ENCODE results near the gene STK32C.
"Not testable (repeated sequence)": the region's sequence is repeated elsewhere in the genome, so short reads cannot be mapped to it uniquely, and the experiment has no call there.

The STK32C gene

DNA sequence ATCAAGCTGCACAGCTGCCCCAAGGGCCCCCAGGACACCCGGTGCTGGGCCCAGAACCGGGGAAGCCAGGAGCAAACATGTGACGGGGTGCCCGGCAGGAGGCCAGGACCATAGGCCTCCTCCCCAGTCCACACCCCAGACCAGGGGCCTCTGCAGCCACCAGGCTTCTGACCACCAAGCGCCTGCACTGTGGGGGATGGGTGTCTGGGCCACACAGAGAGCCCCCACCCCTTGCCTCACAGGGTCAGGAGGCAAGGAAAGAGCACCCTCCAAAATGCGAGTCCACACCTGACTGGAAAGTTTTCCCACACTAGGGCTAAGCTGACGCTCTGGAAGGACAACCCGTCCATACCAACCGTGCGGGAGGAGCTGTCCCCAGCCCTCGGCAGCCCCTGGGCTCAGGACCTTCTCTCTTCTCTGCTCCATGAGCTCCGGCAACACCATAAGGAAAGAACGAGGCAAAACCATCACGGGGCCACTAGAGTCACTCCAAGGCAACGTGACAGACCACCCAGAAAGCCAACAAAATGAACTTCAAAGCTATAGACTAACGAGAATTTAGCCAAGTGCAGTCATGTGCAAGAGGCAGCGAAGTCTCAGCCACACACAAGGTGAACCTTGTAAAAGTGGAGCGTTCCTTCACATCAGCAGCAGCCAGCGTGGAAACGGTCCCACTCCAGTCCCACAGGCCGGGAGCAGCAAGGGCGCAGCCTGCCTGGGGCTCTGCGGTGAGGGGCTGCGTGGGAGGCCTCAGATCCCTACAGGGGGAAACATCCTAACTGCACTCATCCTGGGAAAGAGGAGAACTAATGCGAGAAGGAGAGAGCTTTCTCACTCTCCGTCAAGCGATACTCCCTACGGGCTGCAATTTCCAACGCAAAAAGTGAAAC is 5.1 kb downstream of the STK32C start:
- DNase-seq (ENCODE audit: low read depth in 2 of 2) = no peak

DNA sequence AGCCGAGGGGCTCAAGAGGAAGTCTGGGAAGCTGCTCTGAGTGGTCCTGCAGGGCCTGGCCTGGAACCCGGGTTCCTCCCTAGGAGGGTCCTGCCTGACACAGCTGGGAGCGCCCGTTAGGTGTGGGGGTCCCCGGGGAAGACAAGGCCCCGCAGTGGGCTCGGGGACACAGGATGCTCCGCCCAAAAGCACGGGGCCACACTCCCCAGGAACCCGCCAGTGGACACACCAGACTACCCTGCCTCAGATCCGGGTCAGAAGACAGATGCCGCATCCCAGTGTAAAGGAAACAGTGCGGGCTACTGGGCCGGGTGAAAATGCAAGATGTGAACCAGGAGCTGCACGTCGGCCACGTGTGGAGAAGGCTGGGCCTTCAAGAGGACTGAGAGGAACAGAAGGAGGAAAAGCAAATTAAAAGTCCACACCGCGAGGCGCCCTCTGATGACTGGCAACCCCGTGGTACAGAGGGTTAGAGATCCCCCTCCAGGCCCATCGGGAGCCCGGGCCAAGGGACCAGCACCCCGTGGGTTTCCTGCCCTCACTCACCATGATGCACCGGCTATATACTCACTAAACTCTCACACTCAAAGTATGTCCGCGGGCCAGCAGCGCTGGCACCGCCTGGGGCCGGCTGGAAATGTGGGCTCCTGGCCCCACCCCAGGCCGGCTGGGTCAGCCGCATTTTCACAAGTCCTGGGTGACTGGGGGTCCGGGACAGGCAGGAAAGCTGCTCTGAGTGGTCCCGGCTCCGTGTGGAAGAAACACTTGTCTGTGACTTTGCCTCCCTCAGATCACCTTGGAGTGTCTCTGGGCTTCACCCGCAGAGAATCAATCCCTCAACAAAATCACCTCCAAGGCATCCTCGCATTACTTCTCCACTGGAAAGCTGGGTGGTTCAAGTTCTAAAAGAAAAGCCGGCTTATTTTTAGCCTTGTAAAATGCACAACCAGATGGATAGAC is 6.1 kb downstream of the STK32C start:
- DNase-seq (ENCODE audit: low read depth in 2 of 2) = no peak

DNA sequence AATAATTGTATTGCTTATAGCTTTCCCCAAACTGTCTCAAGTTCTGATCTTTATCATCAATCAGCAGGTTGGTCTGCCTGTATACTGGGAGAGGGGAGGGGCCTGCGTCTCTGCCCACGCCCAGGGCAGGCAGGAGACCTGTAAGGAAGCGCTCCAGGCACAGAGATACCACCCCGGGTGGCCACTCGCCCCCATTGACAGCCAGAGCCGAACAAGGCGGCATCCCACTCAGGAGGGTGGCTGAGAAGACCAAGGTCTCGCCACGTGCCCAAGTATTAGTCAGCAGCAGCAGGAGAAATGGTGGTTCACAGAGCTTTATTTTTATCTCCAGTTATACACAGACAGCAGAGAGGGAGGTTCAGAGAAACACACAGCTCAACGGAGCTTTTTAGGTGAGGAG is 7.2 kb downstream of the STK32C start:
- no peak for DNase-seq (ENCODE audit: low read depth in 2 of 2)

DNA sequence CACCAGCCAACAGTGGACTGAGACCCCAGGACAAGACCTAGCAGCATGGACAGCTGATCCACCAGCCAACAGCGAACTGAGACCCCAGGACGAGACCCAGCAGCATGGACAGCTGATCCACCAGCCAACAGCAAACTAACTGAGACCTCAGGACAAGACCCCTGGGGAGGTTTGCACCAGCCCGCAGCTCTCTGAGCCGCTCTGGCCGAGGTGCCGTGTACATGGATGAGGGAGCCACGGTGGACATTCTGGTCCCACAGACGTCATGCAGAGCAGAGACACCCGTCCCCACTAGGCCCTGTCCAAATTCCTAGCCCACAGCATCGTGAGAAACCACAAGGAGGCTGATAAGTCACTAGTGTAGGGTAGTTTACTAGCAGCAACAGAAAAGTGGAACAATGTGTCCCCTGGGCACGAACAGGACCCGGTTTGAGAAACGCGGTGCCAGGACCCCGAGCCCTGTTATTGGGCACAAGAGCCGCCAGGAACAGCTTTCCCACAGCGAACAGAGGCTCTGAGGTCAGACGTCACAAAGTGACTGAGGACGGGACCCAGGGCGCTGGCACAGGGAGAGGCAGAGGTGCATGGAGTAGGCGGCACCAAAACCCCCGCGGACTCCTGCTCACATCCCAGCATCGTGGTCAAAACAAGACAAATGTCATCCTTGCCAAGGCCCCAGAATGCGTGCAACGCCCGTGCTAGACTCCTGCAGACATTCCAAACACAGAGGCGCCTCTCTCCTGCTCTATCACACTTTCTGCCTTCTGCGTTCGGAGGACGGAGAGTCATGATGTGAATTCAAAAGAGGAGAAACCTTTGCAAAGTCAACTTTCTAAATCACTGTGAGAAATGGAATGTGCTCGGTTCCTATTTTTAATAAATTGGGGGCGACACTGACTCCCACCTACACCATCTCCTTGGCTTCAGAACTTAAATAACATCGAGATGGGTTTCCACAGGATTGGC is 8.1 kb downstream of the STK32C start:
- no peak for DNase-seq (ENCODE audit: low read depth in 2 of 2)

DNA sequence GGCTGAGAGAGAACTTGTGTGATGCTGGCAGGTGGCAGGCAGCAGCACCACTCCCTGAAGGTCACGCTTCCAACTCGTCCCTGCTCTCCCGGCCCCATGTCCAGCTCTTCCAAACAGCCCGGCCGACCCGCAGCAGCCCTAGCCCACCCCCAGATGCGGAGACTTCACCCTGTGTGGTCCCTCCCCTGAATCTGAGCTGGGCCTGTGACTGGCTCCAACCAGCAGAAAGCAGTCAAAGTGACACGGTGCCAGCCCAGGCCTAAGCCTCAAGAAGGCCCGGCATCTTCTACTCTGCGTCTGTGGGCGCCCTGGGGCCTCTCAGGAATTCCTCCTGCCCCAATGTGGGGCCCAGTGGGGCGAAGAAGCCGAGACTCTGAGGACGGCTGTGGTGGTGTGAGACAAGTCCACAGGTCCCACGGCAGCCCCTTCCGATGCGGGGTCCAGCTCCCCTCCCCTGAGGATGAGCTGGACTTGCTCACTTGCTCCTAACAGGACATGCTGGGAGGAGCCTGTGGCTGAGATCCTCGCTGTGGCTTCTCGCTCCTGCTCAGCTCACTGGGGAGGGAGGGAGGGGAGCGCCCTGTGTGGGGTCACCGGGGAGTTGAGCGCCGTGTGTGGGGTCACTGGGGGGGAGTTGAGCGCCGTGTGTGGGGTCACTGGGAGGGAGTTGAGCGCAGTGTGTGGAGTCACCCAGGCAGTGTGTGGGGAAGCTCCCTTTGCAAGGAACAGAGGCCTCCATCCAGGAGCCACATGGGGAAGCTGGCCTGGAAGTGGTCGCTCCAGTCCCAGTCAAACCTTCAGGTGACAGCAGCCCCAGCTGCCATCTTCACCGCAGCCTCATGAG is 9.5 kb downstream of the STK32C start:
- DNase-seq (ENCODE audit: low read depth in 2 of 2) = no peak

DNA sequence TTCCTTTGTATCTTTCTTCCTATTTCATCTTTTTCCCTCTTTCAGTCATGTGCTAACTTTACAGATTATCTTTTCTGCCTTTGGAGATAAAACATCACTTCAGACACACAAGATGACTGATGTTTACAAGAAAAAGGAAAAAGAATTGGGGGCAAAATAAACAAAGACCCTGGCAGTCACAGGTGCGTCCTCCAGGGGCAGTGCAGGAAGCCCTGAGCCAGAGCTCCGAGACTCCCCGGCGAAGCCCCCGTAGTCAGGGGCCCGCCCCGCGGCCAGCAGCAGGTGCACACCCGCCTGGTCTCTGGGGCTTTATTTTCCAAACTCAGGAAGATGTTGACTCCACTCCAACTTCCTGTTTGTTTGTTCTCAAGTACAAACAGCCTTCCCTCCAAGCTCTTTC is 10.2 kb downstream of the STK32C start:
- DNase-seq (ENCODE audit: low read depth in 2 of 2) = no peak

DNA sequence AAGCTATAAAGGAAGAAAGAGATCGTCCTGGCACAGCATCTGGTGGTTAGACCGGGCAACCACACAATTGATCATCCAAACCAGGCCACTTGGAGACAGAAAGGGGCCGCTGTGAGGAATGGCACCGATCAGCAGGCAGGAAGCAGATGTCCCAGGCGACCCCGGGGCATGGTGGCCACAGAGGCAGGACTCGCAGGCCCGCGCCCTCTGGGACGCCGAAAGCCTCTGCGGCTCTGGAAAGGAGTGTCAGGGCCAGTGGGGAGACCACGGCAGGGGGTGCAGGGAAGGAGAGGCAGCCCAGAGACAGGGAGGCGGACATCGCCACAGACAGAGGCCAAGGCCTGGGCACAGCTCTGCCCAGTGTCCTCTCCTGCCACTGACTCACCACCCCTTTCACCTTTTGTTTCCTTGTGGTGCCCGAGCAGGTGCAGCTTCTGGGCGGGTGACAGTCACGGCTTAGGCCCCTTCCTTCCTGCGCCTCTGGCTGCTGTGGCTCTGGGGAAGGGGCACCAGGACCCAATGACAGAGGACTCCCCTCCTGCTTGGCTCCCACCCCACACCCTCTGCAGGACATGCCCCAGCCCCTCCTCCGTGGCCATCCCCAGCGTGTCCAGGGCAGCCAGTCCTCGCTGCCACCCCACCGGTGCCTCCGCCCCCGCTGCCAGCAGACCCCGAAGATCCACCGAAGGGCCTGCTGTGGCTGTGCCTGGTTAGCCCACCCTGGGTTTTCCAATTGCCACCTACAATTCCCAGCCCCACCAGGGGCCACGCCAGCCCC is 10.9 kb downstream of the STK32C start:
- no peak for DNase-seq (ENCODE audit: low read depth in 2 of 2)

DNA sequence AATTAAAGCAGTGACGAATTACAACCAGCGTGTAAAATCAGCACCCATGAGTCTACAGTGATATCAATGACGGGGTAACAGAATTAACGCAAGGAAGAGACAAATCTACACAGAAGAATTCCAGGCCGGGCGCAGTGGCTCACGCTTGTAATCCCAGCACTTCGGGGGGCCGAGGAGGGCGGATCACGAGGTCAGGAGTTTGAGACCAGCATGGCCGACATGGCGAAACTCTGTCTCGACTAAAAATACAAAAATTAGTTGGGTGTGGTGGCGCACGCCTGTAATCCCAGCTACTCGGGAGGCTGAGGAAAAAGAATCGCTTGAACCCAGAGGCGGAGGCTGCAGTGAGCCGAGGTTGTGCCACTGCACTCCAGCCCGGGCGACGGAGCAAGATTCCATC is 12.3 kb downstream of the STK32C start:
- not testable (repeated sequence) for DNase-seq (ENCODE audit: low read depth in 2 of 2)

DNA sequence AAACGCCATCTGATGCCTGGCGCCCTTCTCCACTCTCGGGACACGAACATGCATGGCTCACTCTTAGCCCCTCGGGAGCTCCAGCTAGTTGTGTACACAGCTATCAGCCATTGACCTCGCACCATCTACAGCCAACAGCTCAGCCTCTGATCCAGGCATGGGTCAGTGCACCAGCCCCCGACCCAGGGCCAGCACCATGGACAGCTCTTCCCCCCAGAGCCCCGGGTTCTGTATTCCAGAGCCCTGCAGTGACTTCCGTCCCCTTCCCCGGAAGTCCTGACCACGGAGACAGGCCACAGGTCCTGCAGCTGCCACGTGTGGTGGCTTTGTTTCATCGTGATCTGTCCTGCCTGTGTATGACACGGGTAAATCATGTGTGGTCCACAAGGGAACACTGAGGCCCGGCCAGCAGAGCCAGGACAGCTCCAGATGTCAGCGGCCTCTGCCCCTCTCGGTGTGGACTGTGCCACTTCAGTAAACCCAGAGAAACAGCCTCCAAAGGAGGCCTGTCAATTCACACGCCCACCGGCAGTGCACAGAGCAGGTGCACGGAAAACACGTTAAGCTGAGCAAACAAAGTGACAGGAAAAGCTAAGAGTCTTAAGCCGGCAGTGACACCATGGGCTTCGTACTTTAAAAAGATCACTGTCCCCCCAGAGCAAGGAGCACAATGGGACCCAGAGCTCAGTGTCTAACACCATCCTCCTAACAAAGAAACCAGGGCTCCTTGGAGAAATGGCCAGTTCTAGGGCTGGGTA is 13.0 kb downstream of the STK32C start:
- DNase-seq (ENCODE audit: low read depth in 2 of 2) = no peak

DNA sequence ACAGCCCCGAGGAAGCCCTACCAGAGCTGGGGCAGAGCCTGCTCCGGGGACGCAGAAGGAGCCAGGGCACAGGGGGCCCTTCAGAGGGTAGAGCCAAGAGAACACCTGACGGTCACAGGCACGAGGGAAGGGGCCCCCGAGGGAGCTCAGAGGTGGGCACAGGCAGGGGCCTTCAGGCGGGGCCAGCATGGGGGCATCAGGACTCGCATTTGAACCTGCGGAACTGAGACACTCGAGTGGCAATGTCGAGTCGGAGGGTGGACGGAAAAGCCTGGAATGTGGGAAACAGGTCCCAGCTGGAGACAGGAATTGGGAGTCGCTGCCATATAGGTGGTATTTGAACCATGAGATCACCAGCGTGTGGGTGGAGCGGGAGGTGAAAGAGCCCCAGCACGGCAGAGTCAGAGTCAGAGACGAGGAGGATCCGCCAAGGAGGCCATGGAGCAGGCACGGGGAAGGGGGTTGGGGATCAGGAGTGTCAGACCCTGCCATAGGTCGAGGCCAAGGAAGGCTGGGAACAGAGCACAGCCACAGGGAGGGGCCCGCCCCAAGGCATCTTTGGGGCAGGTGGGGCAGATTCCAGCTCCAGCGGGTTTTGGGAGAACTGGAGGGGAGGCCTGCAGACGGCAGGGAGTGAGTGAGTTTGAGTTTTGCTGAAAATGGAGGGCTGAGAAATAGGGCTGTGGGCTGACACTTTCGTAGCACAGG is 13.8 kb downstream of the STK32C start:
- no peak for DNase-seq (ENCODE audit: low read depth in 2 of 2)

DNA sequence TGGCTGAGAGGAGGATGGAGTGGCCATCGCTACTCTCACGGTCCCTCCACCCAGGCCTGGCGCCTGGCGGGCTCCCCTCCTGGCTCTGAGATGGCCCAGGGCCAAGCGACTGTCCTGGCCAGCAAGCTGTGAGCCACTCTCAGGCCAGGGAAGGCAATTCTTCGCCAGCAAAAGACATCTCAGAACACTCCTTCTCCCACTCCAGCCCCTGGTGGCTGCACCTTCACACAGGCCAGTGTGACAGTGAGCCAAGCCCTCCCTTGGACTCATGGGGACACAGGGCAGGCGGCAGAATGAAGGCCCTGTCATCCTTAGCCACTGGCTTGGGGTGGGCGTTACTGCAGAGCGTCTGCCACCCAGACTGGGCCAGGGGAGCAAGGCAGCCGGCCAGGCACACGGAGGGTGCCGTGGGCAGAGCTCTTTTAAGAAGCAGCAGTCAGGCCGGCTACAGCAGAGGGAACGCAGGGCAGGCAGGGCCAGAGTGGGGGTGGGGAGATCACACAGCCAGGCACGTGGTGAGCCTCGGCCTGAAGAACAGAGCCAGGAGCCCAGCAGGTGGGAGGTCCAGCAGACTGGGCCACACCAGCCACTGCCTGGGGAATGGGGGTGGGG is 14.4 kb downstream of the STK32C start:
- no peak for DNase-seq (ENCODE audit: low read depth in 2 of 2)

DNA sequence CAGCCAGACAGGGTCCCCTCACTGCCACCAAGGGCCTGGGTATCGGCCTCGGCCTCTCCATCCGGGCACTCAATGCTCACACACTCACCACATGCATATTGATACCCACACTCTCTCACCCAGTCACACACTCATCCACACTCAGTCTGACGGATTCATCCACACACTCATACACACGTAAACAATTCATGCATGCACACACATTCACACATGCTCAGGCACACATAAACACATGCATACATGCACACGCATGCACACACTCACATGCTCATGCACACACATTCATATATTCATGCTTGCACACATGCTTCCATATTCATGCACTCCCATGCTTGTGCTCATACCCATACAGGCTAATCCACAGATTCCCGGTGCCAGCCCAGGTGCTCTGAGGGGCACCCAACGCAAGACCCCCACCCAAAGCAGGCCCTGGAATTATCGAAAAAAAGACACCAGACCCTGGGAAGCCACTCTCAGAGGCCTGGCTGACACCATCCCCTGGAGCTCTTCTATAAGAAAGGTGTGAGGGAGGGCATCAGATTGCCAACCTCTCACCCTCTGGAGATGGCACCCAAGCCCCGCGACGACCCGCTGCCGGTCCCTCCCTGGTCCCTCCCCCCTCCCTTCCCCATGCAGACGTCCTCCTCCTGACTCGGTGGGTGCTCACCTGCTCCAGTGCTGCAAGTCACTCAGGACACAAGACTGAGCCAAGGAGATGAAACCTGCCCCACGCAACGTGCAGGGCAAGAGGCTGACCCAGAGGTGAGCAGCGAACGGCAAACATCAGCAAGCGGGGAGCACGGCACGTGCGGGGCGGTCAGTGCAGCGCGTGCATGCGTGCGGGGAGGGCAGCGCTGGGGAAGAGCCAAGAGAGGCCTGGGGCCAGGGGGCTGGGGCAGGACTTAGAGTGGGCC is 15.2 kb downstream of the STK32C start:
- no peak for DNase-seq (ENCODE audit: low read depth in 2 of 2)

DNA sequence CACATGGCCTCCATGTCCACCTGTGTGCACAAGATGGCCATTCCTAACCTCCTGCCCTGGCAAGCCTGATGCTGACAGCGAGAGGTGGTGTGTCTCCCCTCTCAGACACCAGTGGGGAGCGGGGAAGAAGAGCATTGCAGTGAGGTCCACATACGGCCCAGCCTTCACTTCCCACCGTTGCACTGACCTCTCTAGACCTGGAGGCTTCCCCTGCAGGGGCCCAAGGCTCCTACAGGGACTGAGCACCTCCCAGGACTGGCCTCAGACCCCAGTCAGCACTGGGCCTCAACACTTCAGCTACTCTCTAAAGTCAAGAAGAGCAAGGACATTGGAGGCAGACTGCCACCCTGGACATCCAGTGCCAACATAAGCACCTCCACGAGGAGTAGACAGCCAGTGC is 15.9 kb downstream of the STK32C start:
- DNase-seq (ENCODE audit: low read depth in 2 of 2) = no peak

DNA sequence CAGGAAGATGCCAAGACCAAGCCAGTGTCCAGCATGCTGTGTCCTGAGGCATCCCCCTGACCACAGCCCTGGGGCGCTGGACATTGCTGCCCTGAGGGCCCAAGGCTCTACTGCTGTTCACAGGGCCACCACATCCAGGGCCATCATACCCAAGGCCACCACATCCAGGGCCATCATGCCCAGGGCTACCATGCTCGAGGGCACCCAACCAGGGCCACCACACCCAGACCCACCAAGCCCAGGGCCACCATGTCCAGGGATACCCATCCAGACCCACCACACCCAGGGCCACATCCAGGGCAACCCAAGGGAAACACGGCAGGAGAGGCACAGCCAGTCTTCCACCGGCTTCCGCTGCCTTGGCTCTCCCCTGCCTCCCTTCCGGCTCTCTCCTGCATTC is 17.1 kb downstream of the STK32C start:
- no peak for DNase-seq (ENCODE audit: low read depth in 2 of 2)

DNA sequence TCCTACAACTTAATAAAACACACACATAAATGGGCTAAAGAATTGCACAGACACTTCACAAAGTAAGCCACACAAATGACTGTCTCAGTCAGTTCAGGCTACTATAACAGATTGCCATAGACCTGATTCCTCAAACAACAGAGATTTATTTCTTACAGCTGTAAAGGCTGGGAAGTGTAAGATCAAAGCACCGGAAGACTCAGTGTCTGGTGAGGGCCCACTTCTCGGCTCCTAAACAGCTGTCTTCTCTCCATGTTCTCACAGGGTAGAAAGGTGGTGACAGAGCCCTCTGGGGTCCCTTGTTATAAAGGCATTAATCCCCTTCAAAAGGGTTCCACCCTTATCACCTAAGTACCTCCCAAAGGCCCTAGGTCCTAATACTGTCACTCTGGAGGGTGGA is 18.3 kb downstream of the STK32C start:
- no peak for DNase-seq (ENCODE audit: low read depth in 2 of 2)

DNA sequence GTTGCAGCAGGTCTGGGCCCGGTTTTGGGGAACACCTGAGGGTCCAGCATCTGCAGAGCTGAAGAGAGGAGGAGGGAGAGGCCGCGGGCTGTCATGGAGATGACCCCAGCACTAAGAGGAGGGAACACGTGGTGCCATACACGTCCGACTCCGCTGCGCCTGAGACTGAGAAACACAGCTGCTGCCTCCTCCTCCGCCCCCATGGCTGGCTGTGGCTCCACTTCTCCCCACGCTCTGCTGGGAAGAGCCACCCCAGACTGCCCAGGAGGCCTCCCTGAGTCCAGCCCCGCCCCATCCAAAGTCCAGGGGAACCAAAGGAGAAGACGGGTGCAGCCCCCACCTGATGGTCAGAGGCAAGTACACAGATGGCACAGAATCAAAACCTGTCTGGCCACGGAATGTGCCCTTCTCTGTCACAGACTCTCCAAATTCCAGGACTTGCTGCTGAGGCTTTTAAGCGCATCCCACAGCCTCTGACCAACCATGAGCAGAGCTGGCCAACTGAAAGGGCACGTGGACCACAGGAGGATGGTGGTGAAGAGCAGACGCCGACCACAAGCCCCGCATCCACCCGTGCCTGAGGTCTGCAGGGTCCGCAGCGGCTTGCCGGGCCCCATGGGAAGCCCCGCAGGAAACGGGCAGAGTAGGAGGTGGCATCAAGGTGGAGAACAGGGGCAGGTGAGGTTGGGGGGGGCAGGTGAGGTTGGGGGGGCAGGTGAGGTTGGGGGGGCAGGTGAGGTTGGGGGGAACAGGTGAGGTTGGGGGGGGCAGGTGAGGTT is 24.0 kb downstream of the STK32C start:
- DNase-seq (ENCODE audit: low read depth in 2 of 2) = no peak
